HG03103 (cell line): Measurements from ENCODE around the gene CFAP206.
"Not testable (repeated sequence)": the region's sequence is repeated elsewhere in the genome, so short reads cannot be mapped to it uniquely, and the experiment has no call there.

Experiments used
- ATAC-seq: cut with Tn5 transposase; IDR thresholded peaks from one replicate; pipeline ENCODE4 v1.9.1; 2021; ENCODE audit warnings: low read depth; ENCODE audit not compliant: unreplicated experiment

The CFAP206 gene

GRCh38 chr6:87420360-87420759 lies 12.6 kb downstream of the CFAP206 start:
- no peak for ATAC-seq

- ATAC-seq = no peak
Observed at GRCh38 chr6:87421576-87421975, 13.8 kb downstream of the CFAP206 start.

DNA sequence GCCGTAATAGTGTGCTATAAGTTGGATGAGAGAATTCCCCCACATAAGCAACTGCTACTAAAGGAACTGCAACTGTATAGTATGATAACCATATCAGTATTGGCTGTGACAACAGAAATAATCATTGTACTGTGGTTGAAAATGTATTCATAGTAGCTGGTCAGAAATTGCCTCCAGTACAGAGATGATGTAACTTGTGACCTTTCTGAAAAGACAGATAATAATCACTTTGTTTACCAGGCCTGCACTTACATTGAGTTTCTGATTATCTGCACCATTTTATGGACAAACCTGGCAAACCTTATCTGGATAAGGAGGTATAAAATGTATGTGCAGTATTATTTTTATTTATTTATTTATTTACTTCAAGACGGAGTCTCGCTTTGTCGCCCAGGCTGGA lies 19.0 kb downstream of the CFAP206 start:
- ATAC-seq = no peak

DNA sequence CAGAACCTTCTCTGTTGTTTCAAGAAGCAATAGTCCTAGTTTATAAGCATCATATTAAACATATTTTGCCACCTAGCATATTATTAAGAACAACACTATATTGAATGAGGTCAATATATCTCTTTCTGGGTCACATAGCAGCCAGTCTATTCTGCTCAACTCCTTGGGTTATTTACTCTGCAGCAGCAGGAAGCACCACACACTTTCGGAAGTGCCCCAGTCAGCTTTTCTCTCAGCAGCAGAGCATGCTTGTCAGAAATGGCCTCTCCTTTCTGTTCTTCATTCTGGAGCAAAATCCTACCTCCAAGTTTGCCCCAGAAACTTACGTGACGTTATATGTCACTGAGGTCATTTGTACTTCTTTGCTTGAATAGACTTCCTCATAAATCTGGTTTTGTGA lies 22.7 kb downstream of the CFAP206 start:
- no peak for ATAC-seq

DNA sequence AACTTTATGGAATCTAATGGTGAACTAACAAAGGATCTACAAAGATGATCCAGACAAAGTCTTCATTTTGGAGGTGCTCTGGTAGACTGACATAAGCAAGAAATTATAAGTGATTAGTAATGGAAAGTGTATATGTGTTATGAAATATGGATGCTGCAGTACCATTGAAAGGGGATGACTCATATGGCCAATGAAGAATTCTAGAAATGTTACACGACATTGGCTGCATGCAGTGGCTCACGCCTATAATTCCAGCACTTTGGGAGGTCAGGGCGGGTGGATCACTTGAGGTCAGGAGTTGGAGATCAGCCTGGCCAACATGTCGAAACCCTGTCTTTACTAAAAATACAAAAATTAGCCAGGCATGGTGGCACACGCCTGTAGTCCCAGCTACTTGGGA lies 23.5 kb downstream of the CFAP206 start:
- no peak for ATAC-seq

GRCh38 chr6:87436435-87436834 lies 28.7 kb downstream of the CFAP206 start:
- no peak for ATAC-seq

- no peak for ATAC-seq
Observed at GRCh38 chr6:87441711-87442110, 33.9 kb downstream of the CFAP206 start.

- no peak for ATAC-seq
Observed at GRCh38 chr6:87444362-87444761, 36.6 kb downstream of the CFAP206 start.

- no peak for ATAC-seq
Observed at GRCh38 chr6:87465051-87465450, 57.3 kb downstream of the CFAP206 start.

GRCh38 chr6:87472525-87473418 lies 65.0 kb downstream of the CFAP206 start, which contains the start of gene SLC35A1:
TSS of gene SLC35A1 (plus strand) at chr6:87472974. CDS start at chr6:87473004, 30 bp downstream.
- peak; percentile 93 for ATAC-seq

DNA sequence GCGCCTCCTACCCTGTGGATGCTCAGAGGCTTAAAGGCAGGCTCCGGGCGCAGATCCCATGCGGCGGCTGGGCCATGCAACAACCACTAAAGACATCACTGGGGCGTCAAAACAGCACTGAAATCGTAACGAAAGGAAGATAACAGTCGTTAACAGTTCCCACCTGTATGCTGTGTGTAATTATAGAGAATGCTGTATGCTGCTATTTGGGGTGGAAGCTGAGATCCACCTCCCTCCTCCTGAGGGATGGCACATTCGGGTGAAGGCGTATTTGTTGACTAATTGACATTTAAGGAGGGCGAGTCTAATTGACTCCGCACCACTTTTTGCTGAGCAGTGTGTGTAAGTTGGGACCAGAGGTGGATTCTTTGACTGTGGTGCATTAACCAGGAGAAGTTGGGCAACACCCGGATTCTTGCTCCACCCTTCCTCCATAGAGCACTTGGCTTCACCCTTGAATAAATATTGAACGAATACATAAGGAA lies 65.7 kb downstream of the CFAP206 start:
- ATAC-seq = peak; percentile 66

DNA sequence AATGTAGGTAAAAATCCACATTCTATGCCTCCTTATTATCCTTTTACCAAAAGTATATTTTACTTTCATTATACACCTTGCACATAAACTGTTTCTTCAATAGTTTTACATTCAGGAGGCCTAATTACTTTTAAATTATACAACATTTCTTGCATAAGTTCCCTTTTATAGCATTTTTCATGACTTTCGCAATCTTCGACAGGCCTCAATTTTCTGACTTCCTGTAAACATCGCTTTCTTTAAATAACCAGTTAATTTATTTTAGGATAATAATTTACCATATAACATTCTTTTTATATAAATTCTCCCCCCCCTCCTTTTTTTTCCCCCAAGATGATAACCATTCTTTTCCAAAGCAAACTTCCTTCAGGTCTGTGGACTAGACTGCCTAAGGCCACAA lies 74.2 kb downstream of the CFAP206 start:
- no peak for ATAC-seq

- no peak for ATAC-seq
Observed at GRCh38 chr6:87482366-87482765, 74.6 kb downstream of the CFAP206 start.

DNA sequence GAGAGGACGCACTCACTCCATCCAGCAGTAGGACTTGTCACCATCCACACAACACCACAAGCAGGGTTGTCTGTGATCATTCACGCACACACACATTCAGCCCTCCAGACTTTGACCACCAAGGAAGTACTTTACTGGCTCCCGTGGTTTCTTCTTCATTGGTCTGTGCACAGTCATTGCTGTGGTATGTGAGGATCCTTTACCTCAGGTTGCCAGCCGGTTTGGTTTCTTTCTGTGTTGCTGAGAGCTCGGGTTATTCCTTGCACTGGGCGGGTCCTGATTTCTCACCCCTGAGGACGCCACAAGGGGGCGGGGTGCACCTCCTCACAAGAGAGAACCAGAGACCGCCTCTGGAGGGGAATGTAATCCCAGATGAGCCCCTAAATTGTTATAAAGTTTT lies 76.2 kb downstream of the CFAP206 start:
- ATAC-seq = no peak

- no peak for ATAC-seq
Observed at GRCh38 chr6:87484491-87484890, 76.7 kb downstream of the CFAP206 start.

- no peak for ATAC-seq
Observed at GRCh38 chr6:87487555-87487954, 79.8 kb downstream of the CFAP206 start.

DNA sequence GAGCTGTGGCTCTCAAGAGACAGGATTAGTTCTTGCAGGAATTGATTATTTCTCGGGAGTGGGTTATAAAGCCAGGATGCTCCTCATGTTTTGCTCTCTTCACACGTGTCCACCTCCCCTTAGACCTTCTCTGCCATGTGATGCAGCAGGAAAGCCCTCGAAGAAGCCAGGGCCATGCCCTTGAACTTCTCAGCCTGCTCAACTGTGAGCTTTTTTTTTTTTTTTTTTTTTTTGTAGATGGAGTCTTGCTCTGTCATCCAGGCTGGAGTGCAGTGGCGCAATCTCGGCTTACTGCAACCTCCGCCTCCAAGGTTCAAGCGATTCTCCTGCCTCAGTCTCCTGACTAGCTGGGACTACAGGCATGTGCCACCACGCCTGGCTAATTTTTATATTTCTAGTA lies 81.6 kb downstream of the CFAP206 start:
- ATAC-seq = not testable (repeated sequence)

GRCh38 chr6:87494761-87495422 lies 87.1 kb downstream of the CFAP206 start:
- ATAC-seq = peak; percentile 69

GRCh38 chr6:87498048-87498447 lies 90.3 kb downstream of the CFAP206 start:
- no peak for ATAC-seq

DNA sequence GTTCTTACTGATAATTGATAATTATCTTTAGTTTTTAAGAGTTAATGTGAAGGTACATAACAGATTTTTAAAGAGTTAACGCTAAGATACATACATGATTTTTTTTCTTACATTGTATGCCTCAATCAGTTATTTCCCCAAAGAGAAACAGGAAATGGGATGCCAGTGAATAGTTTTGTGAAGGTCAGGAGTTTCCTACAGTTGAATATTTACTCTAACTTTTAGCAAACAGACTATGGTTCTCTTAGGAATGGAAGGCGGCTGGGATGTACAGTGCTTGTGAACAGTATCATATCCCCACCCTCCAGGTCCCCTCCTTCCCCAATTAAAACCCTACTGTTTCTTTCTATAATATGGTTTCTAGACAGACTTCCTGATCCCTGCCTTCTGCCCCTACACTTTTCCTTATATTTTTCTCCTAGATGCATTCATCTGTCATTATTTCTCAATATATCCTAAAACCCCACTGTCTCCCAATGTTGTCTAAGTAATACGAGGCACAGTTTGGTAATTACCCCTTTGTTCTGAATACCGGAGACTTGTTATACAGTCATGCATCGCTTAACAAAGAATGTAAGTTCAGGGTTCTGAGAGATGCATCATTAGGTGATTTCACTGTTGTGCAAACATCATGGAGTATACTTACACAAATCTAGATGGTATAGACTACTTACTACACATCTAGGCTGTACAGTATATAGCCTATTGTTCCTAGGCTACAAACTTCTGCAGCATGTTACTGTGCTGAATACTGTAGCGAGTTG lies 94.2 kb downstream of the CFAP206 start:
- no peak for ATAC-seq

GRCh38 chr6:87504441-87504840 lies 96.7 kb downstream of the CFAP206 start:
- ATAC-seq = no peak
